DOHH2 (cell line): Measurements from ENCODE around the gene KANSL3.
"Not testable (repeated sequence)": the region's sequence is repeated elsewhere in the genome, so short reads cannot be mapped to it uniquely, and the experiment has no call there.

Experiments used
- H3F3A ChIP-seq: fragments of 200-600 bp; sonication (generic), shearing (Covaris generic); 2 replicates; pipeline ENCODE4 v1.6.0; 2016; ENCODE audit warnings: antibody characterized with exemption, mild to moderate bottlenecking; ENCODE audit not compliant: control insufficient read depth, insufficient read depth
- H3K27ac ChIP-seq: fragments of 200-600 bp; sonication (generic); 2 replicates; pipeline ENCODE4 v1.5.1; 2014; ENCODE audit warnings: low read depth, mild to moderate bottlenecking, low read length, moderate library complexity
- H3K27me3 ChIP-seq: fragments of 200-600 bp; sonication (generic); 2 replicates; pipeline ENCODE4 v1.6.1; 2014; ENCODE audit warnings: mild to moderate bottlenecking, low read length, mixed read lengths; ENCODE audit not compliant: control insufficient read depth
- H3K36me3 ChIP-seq: fragments of 200-600 bp; sonication (generic); 2 replicates; pipeline ENCODE4 v1.6.1; 2014; ENCODE audit warnings: mild to moderate bottlenecking, low read length, moderate library complexity, mixed read lengths; ENCODE audit not compliant: control insufficient read depth
- H3K4me1 ChIP-seq: fragments of 200-600 bp; sonication (generic); 2 replicates; pipeline ENCODE4 v1.6.1; 2014; ENCODE audit warnings: mild to moderate bottlenecking, low read length, mixed read lengths; ENCODE audit not compliant: control insufficient read depth
- H3K4me2 ChIP-seq: fragments of 200-600 bp; sonication (generic); 2 replicates; pipeline ENCODE4 v1.6.0; 2014; ENCODE audit warnings: mild to moderate bottlenecking, low read length, moderate library complexity
- H3K4me3 ChIP-seq: fragments of 200-600 bp; sonication (generic); 2 replicates; pipeline ENCODE4 v1.5.1; 2014; ENCODE audit warnings: mild to moderate bottlenecking, low read length, mixed read lengths
- H3K79me2 ChIP-seq: fragments of 200-600 bp; sonication (generic); 2 replicates; pipeline ENCODE4 v1.6.1; 2014; ENCODE audit warnings: mild to moderate bottlenecking, low read length, mixed read lengths; ENCODE audit not compliant: control insufficient read depth
- H3K9me2 ChIP-seq: fragments of 200-600 bp; sonication (generic); replicated peaks from 2 replicates; pipeline ENCODE4 v1.6.1; 2014; ENCODE audit warnings: mild to moderate bottlenecking, low read length, mixed read lengths; ENCODE audit not compliant: control insufficient read depth
- H3K9me3 ChIP-seq: fragments of 200-600 bp; sonication (generic); 2 replicates; pipeline ENCODE4 v1.6.1; 2014; ENCODE audit warnings: antibody characterized with exemption, low read length, mixed read lengths; ENCODE audit not compliant: control insufficient read depth, insufficient read depth
- H4K20me1 ChIP-seq: fragments of 200-600 bp; sonication (generic); 2 replicates; pipeline ENCODE4 v1.6.0; 2014; ENCODE audit warnings: low read depth, mild to moderate bottlenecking, antibody characterized with exemption, low read length, moderate library complexity; ENCODE audit not compliant: control insufficient read depth, insufficient read depth
- EZH2phosphoT487 ChIP-seq: fragments of 200-600 bp; sonication (generic); IDR thresholded peaks from 2 replicates; pipeline ENCODE4 v1.6.1; 2017; ENCODE audit warnings: borderline replicate concordance, mild to moderate bottlenecking, antibody characterized with exemption, low read length, moderate library complexity, mixed read lengths
- TF ChIP-seq, protein P1 (sequence below): fragments of 200-600 bp; sonication (generic); IDR thresholded peaks from one replicate; pipeline ENCODE4 v1.5.1; 2014; ENCODE audit warnings: antibody characterized with exemption, mild to moderate bottlenecking, low read depth, low read length; ENCODE audit not compliant: poor library complexity, severe bottlenecking

Gene KANSL3

DNA sequence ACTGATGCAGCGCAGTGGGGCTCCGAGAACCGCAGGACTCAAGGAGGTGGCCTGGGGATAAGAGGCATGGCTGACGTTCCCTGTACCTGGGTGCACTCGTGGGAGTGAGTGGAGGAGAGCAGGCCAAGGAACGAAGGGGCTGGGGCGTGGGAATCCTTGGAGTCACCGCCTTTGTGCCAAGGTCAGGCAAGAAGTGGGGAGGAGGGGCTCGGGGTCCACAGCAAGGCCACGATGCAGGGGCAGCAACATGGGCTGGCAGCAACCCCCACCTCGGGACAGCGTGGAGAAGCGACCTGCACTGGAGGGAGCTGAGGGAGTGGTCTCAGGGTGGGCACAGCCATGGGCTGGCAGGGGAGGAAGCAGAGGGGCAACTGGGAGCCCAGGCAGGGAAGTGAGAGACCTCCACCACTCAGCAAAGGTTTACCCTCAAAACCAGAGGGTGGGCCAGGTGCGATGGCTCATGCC, 82.9 kb downstream of the KANSL3 start:
- H3F3A ChIP-seq = no peaks in the 10 kb centered on the region
- H3K79me2 ChIP-seq = no peaks in the 10 kb centered on the region
- no peak overlapping the region for H3K4me3 ChIP-seq
- no peaks in the 10 kb centered on the region for H3K36me3 ChIP-seq
- H3K9me3 ChIP-seq = no peaks in the 10 kb centered on the region
- H3K4me2 ChIP-seq = no peak overlapping the region
- TF ChIP-seq, protein P1, sequence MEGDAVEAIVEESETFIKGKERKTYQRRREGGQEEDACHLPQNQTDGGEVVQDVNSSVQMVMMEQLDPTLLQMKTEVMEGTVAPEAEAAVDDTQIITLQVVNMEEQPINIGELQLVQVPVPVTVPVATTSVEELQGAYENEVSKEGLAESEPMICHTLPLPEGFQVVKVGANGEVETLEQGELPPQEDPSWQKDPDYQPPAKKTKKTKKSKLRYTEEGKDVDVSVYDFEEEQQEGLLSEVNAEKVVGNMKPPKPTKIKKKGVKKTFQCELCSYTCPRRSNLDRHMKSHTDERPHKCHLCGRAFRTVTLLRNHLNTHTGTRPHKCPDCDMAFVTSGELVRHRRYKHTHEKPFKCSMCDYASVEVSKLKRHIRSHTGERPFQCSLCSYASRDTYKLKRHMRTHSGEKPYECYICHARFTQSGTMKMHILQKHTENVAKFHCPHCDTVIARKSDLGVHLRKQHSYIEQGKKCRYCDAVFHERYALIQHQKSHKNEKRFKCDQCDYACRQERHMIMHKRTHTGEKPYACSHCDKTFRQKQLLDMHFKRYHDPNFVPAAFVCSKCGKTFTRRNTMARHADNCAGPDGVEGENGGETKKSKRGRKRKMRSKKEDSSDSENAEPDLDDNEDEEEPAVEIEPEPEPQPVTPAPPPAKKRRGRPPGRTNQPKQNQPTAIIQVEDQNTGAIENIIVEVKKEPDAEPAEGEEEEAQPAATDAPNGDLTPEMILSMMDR = no peak
- no peak for TF ChIP-seq EZH2phosphoT487
- H3K4me1 ChIP-seq = peaks cover 6% of the 10 kb centered on the region
- H3K27me3 ChIP-seq = no peaks in the 10 kb centered on the region
- H4K20me1 ChIP-seq = no peaks in the 10 kb centered on the region
- no peaks in the 10 kb centered on the region for H3K9me2 ChIP-seq
- no peak overlapping the region for H3K27ac ChIP-seq

DNA sequence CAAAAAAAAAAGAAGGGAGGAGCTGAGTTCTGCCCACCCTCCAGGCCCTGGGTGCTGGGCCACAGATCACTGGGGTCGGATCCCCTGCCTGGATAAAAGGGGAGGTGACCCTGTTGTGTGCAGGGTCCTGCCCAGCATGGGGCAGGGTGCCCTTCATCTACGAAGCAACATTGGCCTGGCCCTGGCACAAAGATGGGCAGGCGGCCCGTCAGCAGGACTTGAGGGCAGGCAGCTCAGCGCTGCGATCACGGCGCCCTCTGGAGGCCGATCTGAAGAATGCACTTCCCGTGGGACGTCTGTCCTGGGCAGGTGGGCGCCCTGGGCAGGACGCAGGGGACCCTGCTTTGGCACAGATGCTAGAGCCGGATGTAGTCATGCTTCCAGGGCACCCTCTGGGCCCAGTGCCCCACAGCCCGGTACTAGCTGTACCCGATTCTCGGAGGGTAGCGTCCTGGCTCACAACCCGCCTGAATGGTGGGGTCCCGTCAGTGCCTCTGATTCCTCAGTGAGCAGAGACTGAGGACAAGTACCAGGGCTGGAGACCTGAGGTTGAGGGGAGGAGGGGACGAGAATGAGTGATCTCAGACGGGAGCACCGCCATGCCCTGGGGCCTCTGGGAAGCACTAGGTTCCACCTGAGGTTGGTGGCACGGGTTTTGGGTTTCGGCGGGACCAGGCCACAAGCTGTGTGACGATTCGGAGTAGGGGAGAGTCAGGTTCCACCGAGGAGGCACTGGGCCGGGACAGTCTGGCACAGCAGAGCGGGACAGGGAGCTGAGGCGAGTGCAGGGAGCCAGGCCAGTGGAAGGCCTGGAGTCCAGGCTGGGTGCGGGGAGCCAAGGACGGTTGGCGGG, 83.6 kb downstream of the KANSL3 start:
- Histone ChIP-seq H4K20me1 (no peaks in the 10 kb centered on the region), H3K4me3 (peak overlapping the region; percentile 34), H3K79me2 (no peaks in the 10 kb centered on the region), H3K9me3 (no peaks in the 10 kb centered on the region), H3K9me2 (no peaks in the 10 kb centered on the region), H3F3A (no peaks in the 10 kb centered on the region), H3K4me1 (peaks cover 6% of the 10 kb centered on the region), H3K27ac (no peak overlapping the region), H3K27me3 (no peaks in the 10 kb centered on the region), H3K36me3 (no peaks in the 10 kb centered on the region), H3K4me2 (peak overlapping the region; percentile 41)
- TF ChIP-seq, protein P1 = peak; percentile 97
- no peak for TF ChIP-seq EZH2phosphoT487

DNA sequence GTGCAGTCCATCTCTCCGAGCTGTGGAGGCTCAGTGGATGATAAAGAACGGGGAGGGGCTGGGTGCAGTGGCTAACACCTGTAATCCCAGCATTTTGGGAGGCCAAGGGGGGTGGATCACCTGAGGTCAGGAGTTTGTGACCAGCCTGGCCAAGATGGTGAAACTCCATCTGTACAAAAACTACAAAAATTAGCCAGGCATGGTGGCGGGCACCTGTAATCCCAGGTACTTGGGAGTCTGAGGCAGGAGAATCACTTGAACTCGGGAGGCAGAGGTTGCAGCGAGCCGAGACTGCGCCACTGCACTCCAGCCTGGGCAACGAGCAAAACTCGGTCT, 84.2 kb downstream of the KANSL3 start:
- H3F3A ChIP-seq, H3K27ac ChIP-seq, H3K9me2 ChIP-seq, H3K79me2 ChIP-seq, H3K4me3 ChIP-seq, H3K9me3 ChIP-seq, H3K27me3 ChIP-seq, H4K20me1 ChIP-seq, H3K4me1 ChIP-seq, H3K36me3 ChIP-seq: not testable (repeated sequence)
- peak overlapping the region; percentile 41 for H3K4me2 ChIP-seq

DNA sequence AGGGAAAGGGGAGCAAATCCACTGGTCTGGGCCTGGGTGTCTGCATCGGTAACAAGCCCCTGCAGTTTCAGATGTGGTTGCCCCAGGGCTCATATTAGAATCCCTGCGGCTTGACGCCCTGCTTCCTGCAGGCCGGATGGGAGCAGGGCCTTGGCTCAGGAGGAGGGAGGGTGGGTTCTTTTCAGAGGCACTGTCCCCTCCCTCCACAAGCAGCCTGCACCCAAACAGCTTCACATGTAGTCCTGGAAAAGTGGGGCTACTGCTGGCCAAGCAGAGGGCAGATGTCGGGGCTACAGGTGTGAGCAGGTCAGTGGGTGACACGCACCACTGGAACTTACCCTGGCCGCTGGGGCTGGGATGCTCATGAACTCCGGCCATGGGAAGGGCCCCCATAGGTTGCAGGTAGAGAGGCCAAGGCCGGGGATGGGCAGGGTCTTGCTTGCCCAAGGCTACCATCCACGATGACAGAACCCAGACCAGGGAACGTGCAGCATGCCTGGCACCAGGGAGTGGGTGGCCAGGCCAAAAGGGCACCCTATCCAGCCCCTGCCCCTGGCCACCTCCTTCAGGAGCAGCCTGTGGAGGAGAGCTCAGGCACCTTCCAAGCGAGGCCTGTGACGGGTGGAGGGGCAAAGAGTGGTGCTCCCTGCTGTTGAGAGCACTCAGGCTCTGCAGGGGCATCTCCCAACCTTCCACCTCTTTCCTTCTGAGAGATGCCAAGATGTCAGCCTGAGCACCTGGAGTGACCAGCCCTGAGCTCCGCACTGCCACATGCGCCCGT, 84.7 kb downstream of the KANSL3 start:
- Histone ChIP-seq H3K36me3 (no peaks in the 10 kb centered on the region), H3K4me3 (no peak overlapping the region), H3K4me1 (peaks cover 6% of the 10 kb centered on the region), H3K79me2 (no peaks in the 10 kb centered on the region), H3K27ac (no peak overlapping the region), H3F3A (no peaks in the 10 kb centered on the region), H3K27me3 (no peaks in the 10 kb centered on the region), H3K9me3 (no peaks in the 10 kb centered on the region), H4K20me1 (no peaks in the 10 kb centered on the region), H3K4me2 (no peak overlapping the region), H3K9me2 (no peaks in the 10 kb centered on the region)
- no peak for TF ChIP-seq EZH2phosphoT487
- TF ChIP-seq, protein P1 = no peak
